Neural crest cell (in vitro differentiated cells): Measurements from ENCODE around the gene CPTP. TPM values are rescaled to one million over a fixed set of nuclear protein-coding genes. Genes with fewer than 3 reads are reported as not detected.

ENCODE experiments used
- DNase-seq: peaks from one replicate; pipeline ENCODE4 v3.0.0; 2021; ENCODE audit warnings: low read depth, mixed read lengths, low spot score
- H3K27ac Mint-ChIP-seq: one replicate; pipeline ENCODE4 v1.8.0; 2021; ENCODE audit warnings: mild to moderate bottlenecking, mixed read lengths; ENCODE audit not compliant: unreplicated experiment
- H3K27me3 Mint-ChIP-seq: 2 replicates; pipeline ENCODE4 v1.8.0; 2021; ENCODE audit warnings: low read depth, mild to moderate bottlenecking, mixed read lengths
- H3K36me3 Mint-ChIP-seq: 2 replicates; pipeline ENCODE4 v1.8.0; 2021; ENCODE audit warnings: low read depth, mild to moderate bottlenecking, mixed read lengths
- H3K4me1 Mint-ChIP-seq: 2 replicates; pipeline ENCODE4 v1.8.0; 2021; ENCODE audit warnings: mixed read lengths
- H3K4me3 Mint-ChIP-seq: one replicate; pipeline ENCODE4 v1.8.0; 2021; ENCODE audit warnings: mild to moderate bottlenecking, mixed read lengths
- H3K9me3 Mint-ChIP-seq: 2 replicates; pipeline ENCODE4 v1.8.0; 2021; ENCODE audit warnings: mixed read lengths
- CTCF ChIP-seq: fragments of 200-600 bp; sonication (generic); conservative IDR thresholded peaks from 2 replicates; pipeline ENCODE4 v1.5.0; 2021; ENCODE audit warnings: antibody characterized with exemption, mild to moderate bottlenecking
- total RNA-seq: library from RNA; stranded (reverse); gene quantifications from 2 replicates; pipeline ENCODE4 v1.2.1, GENCODE V29; 2021

The CPTP gene
- total RNA-seq, 1 donor from 2014 or later = 18.9 TPM

GRCh38 chr1:1280782-1281481, 43.7 kb upstream of the CPTP start:
- no peak overlapping the region for H3K4me3 Mint-ChIP-seq
- H3K9me3 Mint-ChIP-seq = no peaks in the 10 kb centered on the region
- H3K27me3 Mint-ChIP-seq = no peaks in the 10 kb centered on the region
- TF ChIP-seq CTCF = no peak
- no peak overlapping the region for H3K27ac Mint-ChIP-seq
- H3K36me3 Mint-ChIP-seq = no peaks in the 10 kb centered on the region
- H3K4me1 Mint-ChIP-seq = peaks cover under 1% of the 10 kb centered on the region
- no peak for DNase-seq

- Mint-ChIP-seq H3K4me3 (no peak overlapping the region), H3K36me3 (no peaks in the 10 kb centered on the region), H3K27me3 (no peaks in the 10 kb centered on the region), H3K4me1 (no peaks in the 10 kb centered on the region), H3K27ac (no peak overlapping the region), H3K9me3 (no peaks in the 10 kb centered on the region)
- no peak for TF ChIP-seq CTCF
- DNase-seq = no peak
Observed at GRCh38 chr1:1281533-1282321, 42.9 kb upstream of the CPTP start.

- no peaks in the 10 kb centered on the region for H3K4me1 Mint-ChIP-seq
- no peaks in the 10 kb centered on the region for H3K27me3 Mint-ChIP-seq
- TF ChIP-seq CTCF = no peak
- no peaks in the 10 kb centered on the region for H3K36me3 Mint-ChIP-seq
- H3K4me3 Mint-ChIP-seq = peak overlapping the region; percentile 23
- DNase-seq = no peak
- no peak overlapping the region for H3K27ac Mint-ChIP-seq
- H3K9me3 Mint-ChIP-seq = no peaks in the 10 kb centered on the region
Observed at GRCh38 chr1:1282998-1283397, 41.6 kb upstream of the CPTP start.

- Mint-ChIP-seq H3K36me3 (no peaks in the 10 kb centered on the region), H3K4me3 (no peak overlapping the region), H3K4me1 (no peaks in the 10 kb centered on the region), H3K9me3 (no peaks in the 10 kb centered on the region), H3K27ac (no peak overlapping the region), H3K27me3 (no peaks in the 10 kb centered on the region)
- no peak for DNase-seq
- TF ChIP-seq CTCF = no peak
Observed at GRCh38 chr1:1283821-1284220, 40.8 kb upstream of the CPTP start.

GRCh38 chr1:1284221-1285101, 40.1 kb upstream of the CPTP start:
- no peaks in the 10 kb centered on the region for H3K36me3 Mint-ChIP-seq
- no peaks in the 10 kb centered on the region for H3K27me3 Mint-ChIP-seq
- H3K27ac Mint-ChIP-seq = no peak overlapping the region
- no peak for TF ChIP-seq CTCF
- no peak for DNase-seq
- no peaks in the 10 kb centered on the region for H3K4me1 Mint-ChIP-seq
- H3K4me3 Mint-ChIP-seq = no peak overlapping the region
- H3K9me3 Mint-ChIP-seq = no peaks in the 10 kb centered on the region
